T47D (cell line): ENCODE results near the gene BRME1.

Experiments
- DNase-seq, 2 experiments: peaks; one replicate each; pipeline versions ENCODE4 v3.0.0 to v3.0.0-alpha.2; 2011 to 2012; ENCODE audit warnings: low read depth in 1 of 2, low spot score in 1 of 2
- JUND ChIP-seq: IDR thresholded peaks from 2 replicates; pipeline ENCODE4 v1.6.1; 2012; ENCODE audit warnings: low read depth
- in situ Hi-C: cut with HindIII; loops from 2 replicates; pipeline ENCODE4 v1.10.0; 2016; ENCODE audit warnings: low sequenced_read_pairs, low pct_unique_long_range_greater_than_20kb

BRME1 gene

GRCh38 chr19:13850910-13851733 lies 54.8 kb downstream of the BRME1 start:
- in situ Hi-C loops = no loop called here
- TF ChIP-seq JUND = no peak
- no peak for DNase-seq

GRCh38 chr19:13849991-13850909 lies 55.7 kb downstream of the BRME1 start:
- in situ Hi-C loops = no loop called here

GRCh38 chr19:13848798-13849676 lies 56.9 kb downstream of the BRME1 start:
- TF ChIP-seq JUND = no peak
- in situ Hi-C loops = no loop called here
- no peak for DNase-seq

More at GRCh38 chr19:13849991-13850909, 55.7 kb downstream of the BRME1 start:
- no peak for TF ChIP-seq JUND
- DNase-seq = peak in 1 of 2 experiments; percentile 70

GRCh38 chr19:13848340-13848677 lies 57.6 kb downstream of the BRME1 start:
- DNase-seq = no peak
- in situ Hi-C loops = no loop called here
- TF ChIP-seq JUND = no peak

GRCh38 chr19:13847407-13848339 lies 58.2 kb downstream of the BRME1 start:
- in situ Hi-C loops = no loop called here
- no peak for TF ChIP-seq JUND
- peak in 1 of 2 experiments; percentile 69 for DNase-seq

GRCh38 chr19:13846557-13847406 lies 59.1 kb downstream of the BRME1 start:
- DNase-seq = peak in 1 of 2 experiments; percentile 74
- TF ChIP-seq JUND = 0 out of 2 replicates have a peak, but pooled peaks have one; percentile 23
- in situ Hi-C loops = no loop called here

GRCh38 chr19:13844130-13844631 lies 61.7 kb downstream of the BRME1 start:
- TF ChIP-seq JUND = no peak
- DNase-seq = no peak
- in situ Hi-C loops = no loop called here

GRCh38 chr19:13843104-13843921 lies 62.6 kb downstream of the BRME1 start:
- TF ChIP-seq JUND = no peak
- in situ Hi-C loops = no loop called here
- DNase-seq = no peak

- in situ Hi-C loops = no loop called here
Observed at GRCh38 chr19:13842291-13843103, 63.4 kb downstream of the BRME1 start.

More at GRCh38 chr19:13842291-13843103, 63.4 kb downstream of the BRME1 start:
- DNase-seq = peak; percentile 69 to 79
- TF ChIP-seq JUND = no peak
